Activated CD4-positive, alpha-beta T cell treated with anti-CD3 and anti-CD28 coated beads, Interleukin-2, amount 10 ng/mL, durations not matched to agents 7 days and 5 days (primary cell): ENCODE results near the gene NXNL1. TPM values are rescaled to one million over a fixed set of nuclear protein-coding genes. Genes with fewer than 3 reads are reported as not detected.
"Not testable (repeated sequence)": the region's sequence is repeated elsewhere in the genome, so short reads cannot be mapped to it uniquely, and the experiment has no call there.

Source experiments
- CTCF ChIA-PET: fragments of 350-600 bp; sonication (Branson Sonifier 250); formaldehyde crosslinking; loops from one replicate; lab custom pipeline; 2021; ENCODE audit warnings: antibody characterized with exemption; lab: Charles Lee
- POLR2A ChIA-PET: fragments of 350-600 bp; sonication (Branson Sonifier 250); formaldehyde crosslinking; loops from one replicate; lab custom pipeline; 2021; ENCODE audit warnings: antibody characterized with exemption; lab: Charles Lee
- DNase-seq: peaks from one replicate; pipeline ENCODE4 v3.0.0-alpha.2; 2020
- H3K27ac Mint-ChIP-seq: one replicate; pipeline ENCODE4 v1.8.0; 2021; ENCODE audit warnings: mild to moderate bottlenecking, moderate library complexity, mixed read lengths
- H3K27me3 Mint-ChIP-seq: one replicate; pipeline ENCODE4 v1.8.0; 2021; ENCODE audit warnings: mixed read lengths
- H3K36me3 Mint-ChIP-seq: one replicate; pipeline ENCODE4 v1.8.0; 2021; ENCODE audit warnings: low read depth, mixed read lengths
- H3K4me1 Mint-ChIP-seq: one replicate; pipeline ENCODE4 v1.8.0; 2021; ENCODE audit warnings: mixed read lengths
- H3K4me3 Mint-ChIP-seq: one replicate; pipeline ENCODE4 v1.8.0; 2021; ENCODE audit warnings: mild to moderate bottlenecking, moderate library complexity, mixed read lengths
- H3K9me3 Mint-ChIP-seq: one replicate; pipeline ENCODE4 v1.8.0; 2021; ENCODE audit warnings: mixed read lengths
- total RNA-seq, 2 experiments: library from RNA; stranded (reverse); gene quantifications; one replicate each; pipeline ENCODE4 v1.2.3, GENCODE V29; 2021

Gene NXNL1, protein sequence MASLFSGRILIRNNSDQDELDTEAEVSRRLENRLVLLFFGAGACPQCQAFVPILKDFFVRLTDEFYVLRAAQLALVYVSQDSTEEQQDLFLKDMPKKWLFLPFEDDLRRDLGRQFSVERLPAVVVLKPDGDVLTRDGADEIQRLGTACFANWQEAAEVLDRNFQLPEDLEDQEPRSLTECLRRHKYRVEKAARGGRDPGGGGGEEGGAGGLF
- total RNA-seq = not detected

DNA sequence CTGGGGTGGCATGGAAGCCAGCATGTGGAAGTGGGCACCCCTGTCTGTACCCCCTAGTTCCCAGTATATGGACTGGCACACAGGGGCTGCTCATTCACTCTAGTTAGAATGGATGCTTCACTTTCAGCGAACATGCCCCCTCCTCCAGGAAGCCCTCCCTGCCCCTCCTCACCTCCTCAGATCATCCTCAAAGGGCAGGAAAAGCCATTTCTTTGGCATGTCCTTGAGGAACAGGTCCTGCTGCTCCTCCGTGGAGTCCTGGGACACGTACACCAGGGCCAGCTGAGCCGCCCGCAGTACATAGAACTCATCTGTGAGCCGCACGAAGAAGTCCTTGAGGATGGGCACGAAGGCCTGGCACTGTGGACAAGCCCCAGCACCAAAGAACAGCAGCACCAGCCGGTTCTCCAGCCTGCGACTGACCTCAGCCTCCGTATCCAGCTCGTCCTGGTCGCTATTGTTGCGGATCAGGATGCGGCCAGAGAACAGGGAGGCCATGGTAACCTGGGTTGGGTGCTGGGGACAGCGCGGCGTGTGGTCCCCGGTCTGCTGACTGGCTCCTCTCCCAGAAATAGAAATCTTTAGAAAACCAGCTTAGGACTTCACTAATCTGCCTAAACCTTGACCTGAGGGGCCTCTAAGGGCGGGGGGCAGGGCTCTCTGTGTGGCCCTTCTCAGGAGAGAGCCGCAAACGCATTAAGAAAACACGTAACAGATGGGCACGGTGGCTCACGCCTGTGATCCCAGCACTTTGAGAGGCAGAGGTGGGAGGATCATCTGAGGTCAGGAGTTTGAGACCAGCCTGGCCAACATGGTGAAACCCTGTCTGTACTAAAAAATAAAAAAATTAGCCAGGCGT, at the start of gene NXNL1:
Gene NXNL1, minus strand, starts transcription at position 555 of the 859 bp plus-strand sequence. Its CDS starts 57 bp downstream, at position 498.
- no peak for DNase-seq
- no peak within 1 kb of the TSS for H3K4me3 Mint-ChIP-seq
- no peak within 1 kb of the TSS for H3K27ac Mint-ChIP-seq
- no peaks in the 10 kb centered on the region for H3K9me3 Mint-ChIP-seq
- H3K4me1 Mint-ChIP-seq = no peaks in the 10 kb centered on the region
- H3K36me3 Mint-ChIP-seq = no peaks in the 10 kb centered on the region
- ChIA-PET POLR2A (no interaction called here), CTCF (no interaction called here)
- H3K27me3 Mint-ChIP-seq = peaks cover 21% of the 10 kb centered on the region

DNA sequence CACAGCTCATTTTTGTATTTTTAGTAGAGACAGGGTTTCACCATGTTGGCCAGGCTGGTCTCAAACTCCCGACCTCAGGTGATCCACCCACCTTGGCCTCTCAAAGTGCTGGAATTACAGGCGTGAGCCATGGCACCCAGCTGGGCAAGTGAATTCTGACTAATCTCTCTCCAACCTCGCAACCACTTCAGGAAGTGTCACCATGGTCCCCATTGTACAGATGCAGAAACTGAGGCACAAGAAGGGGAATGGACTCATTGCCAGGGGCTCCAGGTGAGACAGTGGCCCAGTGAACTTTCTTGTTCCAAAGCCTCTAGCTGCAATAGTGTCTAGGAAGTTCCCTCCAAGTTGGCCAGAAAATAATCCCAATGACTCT, 47.8 kb upstream of the NXNL1 start:
- not testable (repeated sequence) for H3K4me3 Mint-ChIP-seq

DNA sequence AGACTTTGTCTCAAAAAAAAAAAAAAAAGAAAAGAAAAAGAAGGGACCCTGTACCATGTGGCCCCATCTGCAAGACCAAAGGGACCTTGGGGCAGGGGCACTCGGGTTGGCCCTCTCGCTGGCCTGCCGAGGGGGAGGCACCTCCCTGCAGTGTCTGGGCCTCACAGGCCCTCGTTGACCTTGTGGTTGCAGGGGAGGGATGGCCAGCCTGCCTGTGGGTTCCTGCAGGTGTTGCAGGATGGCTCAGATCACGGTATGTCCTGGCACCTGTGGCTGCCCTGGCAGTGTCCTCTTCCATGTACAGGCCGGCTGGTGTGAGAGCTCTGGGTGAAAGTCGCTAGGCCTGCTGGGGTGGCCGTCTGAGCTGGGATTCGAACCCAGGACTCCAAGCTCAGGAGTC, 46.0 kb upstream of the NXNL1 start:
- POLR2A ChIA-PET = no interaction called here
- CTCF ChIA-PET = interaction anchor here (0.7 to 1.2 kb wide), 2 partner anchors 11 to 353 kb away, joined by 3 to 5 read pairs; partner anchors contain the start of gene RPL18A

More for the DNA sequence above, 47.8 kb upstream of the NXNL1 start:
- DNase-seq, POLR2A ChIA-PET, H3K9me3 Mint-ChIP-seq, H3K27me3 Mint-ChIP-seq: not testable (repeated sequence)
- CTCF ChIA-PET = interaction anchor here (2.8 kb wide), 1 partner anchor 12 kb away, joined by 16 read pairs; no protein-coding TSS in a partner anchor
- Mint-ChIP-seq H3K27ac (peak overlapping the region; percentile 16), H3K4me1 (peaks cover 33% of the 10 kb centered on the region), H3K36me3 (peaks cover 20% of the 10 kb centered on the region)

GRCh38 chr19:17505223-17505622, 44.5 kb upstream of the NXNL1 start:
- Mint-ChIP-seq H3K27me3 (no peaks in the 10 kb centered on the region), H3K4me1 (peaks cover 22% of the 10 kb centered on the region), H3K36me3 (peaks cover 14% of the 10 kb centered on the region), H3K4me3 (no peak overlapping the region), H3K27ac (peak overlapping the region; percentile 13), H3K9me3 (no peaks in the 10 kb centered on the region)
- POLR2A ChIA-PET = no interaction called here
- no peak for DNase-seq
- CTCF ChIA-PET = interaction anchor here (1.9 kb wide), 1 partner anchor 9 kb away, joined by 8 read pairs; no protein-coding TSS in a partner anchor

More for the DNA sequence above, 46.0 kb upstream of the NXNL1 start:
- no peak for DNase-seq
- peaks cover 20% of the 10 kb centered on the region for H3K36me3 Mint-ChIP-seq
- peaks cover 23% of the 10 kb centered on the region for H3K4me1 Mint-ChIP-seq
- no peaks in the 10 kb centered on the region for H3K9me3 Mint-ChIP-seq
- no peaks in the 10 kb centered on the region for H3K27me3 Mint-ChIP-seq
- no peak overlapping the region for H3K27ac Mint-ChIP-seq
- no peak overlapping the region for H3K4me3 Mint-ChIP-seq

DNA sequence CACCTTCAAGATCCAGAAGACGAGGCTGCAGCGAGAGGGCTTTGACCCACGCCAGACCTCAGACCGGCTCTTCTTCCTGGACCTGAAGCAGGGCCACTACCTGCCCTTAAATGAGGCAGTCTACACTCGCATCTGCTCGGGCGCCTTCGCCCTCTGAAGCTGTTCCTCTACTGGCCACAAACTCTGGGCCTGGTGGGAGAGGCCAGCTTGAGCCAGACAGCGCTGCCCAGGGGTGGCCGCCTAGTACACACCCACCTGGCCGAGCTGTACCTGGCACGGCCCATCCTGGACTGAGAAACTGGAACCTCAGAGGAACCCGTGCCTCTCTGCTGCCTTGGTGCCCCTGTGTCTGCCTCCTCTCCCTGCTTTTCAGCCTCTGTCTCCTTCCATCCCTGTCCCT, 43.7 kb upstream of the NXNL1 start:
- Mint-ChIP-seq H3K4me1 (peaks cover 21% of the 10 kb centered on the region), H3K9me3 (no peaks in the 10 kb centered on the region), H3K36me3 (peaks cover 8% of the 10 kb centered on the region), H3K27me3 (no peaks in the 10 kb centered on the region), H3K4me3 (no peak overlapping the region), H3K27ac (no peak overlapping the region)
- DNase-seq = no peak
- CTCF ChIA-PET = interaction anchor here (1.9 kb wide), 1 partner anchor 9 kb away, joined by 8 read pairs; no protein-coding TSS in a partner anchor
- POLR2A ChIA-PET = no interaction called here

- H3K27me3 Mint-ChIP-seq = no peaks in the 10 kb centered on the region
- H3K4me3 Mint-ChIP-seq = no peak overlapping the region
Measured at GRCh38 chr19:17504030-17504429, 43.3 kb upstream of the NXNL1 start.

DNA sequence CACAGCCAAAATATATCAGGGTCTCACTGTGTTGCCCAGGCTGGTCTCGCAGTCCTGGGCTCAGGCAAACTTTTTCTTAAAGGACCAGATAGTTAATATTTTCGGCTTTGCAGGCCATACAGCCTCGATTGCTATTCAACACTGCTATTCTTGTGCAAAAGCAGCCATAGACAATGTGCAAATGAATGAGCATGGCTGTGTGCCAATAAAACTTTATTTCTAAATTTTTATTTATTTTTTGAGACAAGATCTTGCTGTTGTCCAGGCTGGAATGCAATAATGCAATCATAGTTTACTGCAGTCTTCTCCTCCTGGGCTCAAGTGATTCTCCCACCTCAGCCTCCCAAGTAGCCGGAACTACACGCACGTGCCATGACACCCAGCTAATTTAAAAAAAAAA, 42.5 kb upstream of the NXNL1 start:
- H3K27ac Mint-ChIP-seq = no peak overlapping the region
- no peaks in the 10 kb centered on the region for H3K27me3 Mint-ChIP-seq
- ChIA-PET CTCF (no interaction called here), POLR2A (no interaction called here)
- H3K4me3 Mint-ChIP-seq = no peak overlapping the region
- DNase-seq = no peak
- H3K9me3 Mint-ChIP-seq = no peaks in the 10 kb centered on the region
- H3K4me1 Mint-ChIP-seq = peaks cover 18% of the 10 kb centered on the region
- peaks cover 4% of the 10 kb centered on the region for H3K36me3 Mint-ChIP-seq

More at GRCh38 chr19:17504030-17504429, 43.3 kb upstream of the NXNL1 start:
- POLR2A ChIA-PET = no interaction called here
- Mint-ChIP-seq H3K27ac (no peak overlapping the region), H3K36me3 (peaks cover 8% of the 10 kb centered on the region), H3K9me3 (no peaks in the 10 kb centered on the region), H3K4me1 (peaks cover 21% of the 10 kb centered on the region)
- CTCF ChIA-PET = interaction anchor here (1.9 kb wide), 1 partner anchor 8 kb away, joined by 8 read pairs; no protein-coding TSS in a partner anchor
- DNase-seq = no peak

- H3K4me3 Mint-ChIP-seq = no peak overlapping the region
- POLR2A ChIA-PET = no interaction called here
- CTCF ChIA-PET = interaction anchor here (0.6 to 1.2 kb wide), 2 partner anchors 26 to 121 kb away, joined by 3 to 4 read pairs; no protein-coding TSS in a partner anchor
- H3K4me1 Mint-ChIP-seq = peaks cover 30% of the 10 kb centered on the region
- DNase-seq = no peak
- H3K36me3 Mint-ChIP-seq = no peaks in the 10 kb centered on the region
- no peaks in the 10 kb centered on the region for H3K9me3 Mint-ChIP-seq
- H3K27me3 Mint-ChIP-seq = no peaks in the 10 kb centered on the region
- H3K27ac Mint-ChIP-seq = no peak overlapping the region
Measured at GRCh38 chr19:17500447-17501198, 39.9 kb upstream of the NXNL1 start.

GRCh38 chr19:17499648-17500446, 39.1 kb upstream of the NXNL1 start:
- ChIA-PET CTCF (no interaction called here), POLR2A (no interaction called here)
- Mint-ChIP-seq H3K4me1 (peaks cover 30% of the 10 kb centered on the region), H3K9me3 (no peaks in the 10 kb centered on the region), H3K27me3 (no peaks in the 10 kb centered on the region), H3K27ac (peak overlapping the region; percentile 79), H3K36me3 (no peaks in the 10 kb centered on the region), H3K4me3 (no peak overlapping the region)
- no peak for DNase-seq

DNA sequence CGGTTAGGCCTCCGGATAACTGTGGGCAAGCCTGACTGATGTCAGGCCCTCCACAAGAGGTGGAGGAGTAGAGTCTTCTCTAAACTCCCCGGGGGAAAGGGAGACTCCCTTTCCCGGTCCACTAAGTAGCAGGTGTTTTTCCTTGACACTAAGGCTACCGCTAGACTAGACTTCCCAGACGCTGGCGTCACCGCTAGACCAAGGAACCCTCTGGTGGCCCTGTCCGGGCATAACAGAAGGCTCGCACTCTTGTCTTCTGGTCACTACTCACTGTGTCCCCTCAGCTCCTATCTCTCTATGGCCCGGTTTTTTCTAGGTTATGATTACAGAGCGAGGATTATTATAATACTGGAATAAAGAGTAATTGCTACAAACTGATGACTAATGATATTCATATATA, 38.3 kb upstream of the NXNL1 start:
- H3K27me3 Mint-ChIP-seq, H3K9me3 Mint-ChIP-seq, H3K27ac Mint-ChIP-seq, POLR2A ChIA-PET, H3K36me3 Mint-ChIP-seq, H3K4me3 Mint-ChIP-seq, DNase-seq: not testable (repeated sequence)
- CTCF ChIA-PET = interaction anchor here (1.6 kb wide), 1 partner anchor 31 kb away, joined by 4 read pairs; no protein-coding TSS in a partner anchor
- H3K4me1 Mint-ChIP-seq = peaks cover 30% of the 10 kb centered on the region

DNA sequence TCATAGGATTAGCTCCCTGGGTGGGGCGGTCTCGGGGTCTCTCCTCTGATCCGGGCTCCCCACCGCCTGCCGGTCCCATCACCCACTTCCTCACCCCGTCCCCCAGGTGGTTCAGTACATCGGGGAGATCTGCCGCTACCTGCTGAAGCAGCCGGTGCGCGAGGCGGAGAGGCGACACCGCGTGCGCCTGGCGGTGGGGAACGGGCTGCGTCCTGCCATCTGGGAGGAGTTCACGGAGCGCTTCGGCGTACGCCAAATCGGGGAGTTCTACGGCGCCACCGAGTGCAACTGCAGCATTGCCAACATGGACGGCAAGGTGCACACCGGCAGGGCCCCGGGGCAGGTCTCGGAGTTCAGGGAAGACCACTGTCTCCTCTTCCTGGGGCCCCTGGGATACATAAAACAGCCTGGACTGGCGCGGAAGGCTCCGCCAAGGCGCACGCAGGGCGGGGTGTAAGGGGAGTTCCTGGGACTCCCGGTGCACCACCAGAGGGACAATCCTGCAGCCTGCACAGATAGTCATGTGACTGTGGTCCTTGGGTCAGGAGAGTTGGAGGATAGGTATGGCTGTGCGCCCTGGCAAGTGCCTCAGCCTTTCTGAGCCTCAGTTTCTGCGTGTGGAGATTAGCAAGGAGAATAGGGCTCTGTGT, 36.5 kb upstream of the NXNL1 start:
- no peaks in the 10 kb centered on the region for H3K36me3 Mint-ChIP-seq
- no peak for DNase-seq
- no peak overlapping the region for H3K4me3 Mint-ChIP-seq
- no peak overlapping the region for H3K27ac Mint-ChIP-seq
- H3K27me3 Mint-ChIP-seq = no peaks in the 10 kb centered on the region
- peaks cover 30% of the 10 kb centered on the region for H3K4me1 Mint-ChIP-seq
- no peaks in the 10 kb centered on the region for H3K9me3 Mint-ChIP-seq
- CTCF ChIA-PET = interaction anchor here (1.3 to 2.1 kb wide), 10 partner anchors 9 to 80 kb away, joined by 3 to 20 read pairs (median 8); partner anchors contain the start of gene PGLS
- POLR2A ChIA-PET = no interaction called here
